CD14-positive monocyte (primary cell): ENCODE results near the gene NHERF2. TPM values are rescaled to one million over a fixed set of nuclear protein-coding genes. Genes with fewer than 3 reads are reported as not detected.

Source experiments
- DNase-seq, 3 donors: peaks; one replicate each; pipeline ENCODE4 v3.0.0-alpha.2; 2011 to 2022
- H2AFZ ChIP-seq: 2 replicates; pipeline ENCODE4 v1.6.0; 2012; ENCODE audit warnings: mild to moderate bottlenecking, low read depth, low read length, inconsistent platforms; ENCODE audit not compliant: insufficient read depth, poor library complexity, severe bottlenecking
- H3K27ac ChIP-seq, 2 donors: 1 replicate in 1 of 2; 2 replicates in 1 of 2; pipeline ENCODE4 v1.5.1; 2012 to 2013; ENCODE audit warnings: low read length in 2 of 2, control low read depth in 1 of 2, inconsistent platforms in 1 of 2, low read depth in 1 of 2, mild to moderate bottlenecking in 1 of 2
- H3K27me3 ChIP-seq, 2 donors: one replicate each; pipeline versions ENCODE4 v1.6.0 to v1.6.1; 2011 to 2013; ENCODE audit warnings: low read length in 2 of 2; ENCODE audit not compliant: control insufficient read depth in 2 of 2, insufficient read depth in 2 of 2
- H3K36me3 ChIP-seq, 2 donors: replicated peaks in 1 of 2; 1 replicate in 1 of 2; 2 replicates in 1 of 2; pipeline versions ENCODE4 v1.5.1 to v1.6.1; 2012 to 2013; ENCODE audit warnings: low read length in 2 of 2, control low read depth in 1 of 2, inconsistent platforms in 1 of 2, mild to moderate bottlenecking in 1 of 2; ENCODE audit not compliant: insufficient read depth in 2 of 2, control insufficient read depth in 1 of 2
- H3K4me1 ChIP-seq, 2 donors: 1 replicate in 1 of 2; 2 replicates in 1 of 2; pipeline versions ENCODE4 v1.5.1 to v1.6.1; 2012 to 2013; ENCODE audit warnings: low read length in 2 of 2, control low read depth in 1 of 2, inconsistent platforms in 1 of 2, mild to moderate bottlenecking in 1 of 2, moderate library complexity in 1 of 2; ENCODE audit not compliant: insufficient read depth in 2 of 2, control insufficient read depth in 1 of 2
- H3K4me2 ChIP-seq: replicated peaks from 2 replicates; pipeline ENCODE3; 2012; ENCODE audit warnings: low read length, moderate library complexity, mild to moderate bottlenecking; ENCODE audit not compliant: poor library complexity, severe bottlenecking; ENCODE audit errors: extremely low read depth
- H3K4me3 ChIP-seq, 3 experiments: fragments of 200-600 bp in 1 of 3; sonication (generic) in 1 of 3; replicated peaks in 1 of 3; 1 replicate in 2 of 3; 2 replicates in 1 of 3; pipeline ENCODE4 v1.5.1; 2011 to 2013; ENCODE audit warnings: low read length in 3 of 3, mild to moderate bottlenecking in 3 of 3, control low read depth in 2 of 3, low read depth in 2 of 3, inconsistent platforms in 1 of 3, moderate library complexity in 1 of 3
- H3K79me2 ChIP-seq: 2 replicates; pipeline ENCODE4 v1.6.0; 2012; ENCODE audit warnings: mild to moderate bottlenecking, control low read depth, inconsistent platforms, low read length, moderate library complexity; ENCODE audit not compliant: insufficient read depth
- H3K9ac ChIP-seq: 2 replicates; pipeline ENCODE4 v1.6.0; 2017; ENCODE audit warnings: low read length, mild to moderate bottlenecking; ENCODE audit not compliant: insufficient read depth, poor library complexity, severe bottlenecking
- H3K9me3 ChIP-seq, 2 donors: replicated peaks in 1 of 2; 1 replicate in 1 of 2; 2 replicates in 1 of 2; pipeline versions ENCODE4 v1.5.1 to v1.6.1; 2012 to 2013; ENCODE audit warnings: low read length in 2 of 2, control low read depth in 1 of 2; ENCODE audit not compliant: control insufficient read depth in 1 of 2, insufficient read depth in 1 of 2
- H4K20me1 ChIP-seq: 2 replicates; pipeline ENCODE4 v1.6.0; 2012; ENCODE audit warnings: mild to moderate bottlenecking, low read length, control low read depth, moderate library complexity; ENCODE audit not compliant: insufficient read depth
- H3K27ac Mint-ChIP-seq, 7 donors: one replicate each; pipeline ENCODE4 v1.8.0; 2020; ENCODE audit warnings: mild to moderate bottlenecking in 7 of 7, mixed read lengths in 7 of 7, moderate library complexity in 6 of 7, inconsistent platforms in 2 of 7
- H3K27me3 Mint-ChIP-seq, 3 donors: one replicate each; pipeline ENCODE4 v1.8.0; 2021 to 2022; ENCODE audit warnings: low read depth in 3 of 3, mild to moderate bottlenecking in 3 of 3, mixed read lengths in 3 of 3, moderate library complexity in 3 of 3, inconsistent platforms in 1 of 3
- H3K36me3 Mint-ChIP-seq, 2 donors: one replicate each; pipeline ENCODE4 v1.8.0; 2020; ENCODE audit warnings: mixed read lengths in 2 of 2, inconsistent platforms in 1 of 2, mild to moderate bottlenecking in 1 of 2
- H3K4me1 Mint-ChIP-seq: one replicate; pipeline ENCODE4 v1.8.0; 2020; ENCODE audit warnings: mild to moderate bottlenecking, mixed read lengths
- H3K4me3 Mint-ChIP-seq, 2 donors: one replicate each; pipeline ENCODE4 v1.8.0; 2020; ENCODE audit warnings: mild to moderate bottlenecking in 2 of 2, mixed read lengths in 2 of 2, moderate library complexity in 1 of 2
- H3K9me3 Mint-ChIP-seq, 7 donors: one replicate each; pipeline ENCODE4 v1.8.0; 2020 to 2022; ENCODE audit warnings: mixed read lengths in 7 of 7, mild to moderate bottlenecking in 6 of 7, moderate library complexity in 6 of 7, inconsistent platforms in 2 of 7
- CTCF ChIP-seq: fragments of 200-600 bp; IDR thresholded peaks from one replicate; pipeline ENCODE4 v1.8.0; 2022; ENCODE audit warnings: antibody characterized with exemption, mild to moderate bottlenecking
- WGBS: methylation state at CpG from one replicate; pipeline ENCODE4 v1.1.5; 2013; ENCODE audit warnings: missing lambda C conversion rate; ENCODE audit not compliant: insufficient coverage; 5-methylcytosine and 5-hydroxymethylcytosine counted together
- intact Hi-C, 2 donors: fragments of 100-400 bp; cut with micrococcal nuclease; formaldehyde crosslinking; loops; one replicate each; pipeline versions ENCODE4 v1.15.0 to v1.15.1; 2023
- polyA plus RNA-seq, 3 donors: library from polyadenylated mRNA; depleted of rRNA in 1 of 3; unstranded in 2 of 3; stranded (reverse) in 1 of 3; fragments of 300-500 nt in 2 of 3; fragments of >200 nt in 1 of 3; fragmentation: Illumina TruSeq in 2 of 3; gene quantifications; 1 replicate in 2 of 3; 2 replicates in 1 of 3; pipeline ENCODE4 v1.2.3, GENCODE V29; 2012 to 2021

Gene NHERF2
- polyA plus RNA-seq, 3 donors, result 0.66 to 8.2 (median 0.78) TPM

- H3K4me3 Mint-ChIP-seq, result peak overlapping the region; percentile 81 to 89
- WGBS, result 0% methylated on average over 13 of the region's 23 CpGs
- TF ChIP-seq CTCF, result no peak
Measured at GRCh38 chr16:2008631-2009163, 18.0 kb upstream of the NHERF2 start.

GRCh38 chr16:2009164-2009711 is 17.5 kb upstream of the NHERF2 start:
- Histone ChIP-seq H3K79me2 (peaks cover 51% of the 10 kb centered on the region), H3K4me2 (peak overlapping the region; percentile 94), H3K9me3 (no peaks in the 10 kb centered on the region), H2AFZ (peak overlapping the region; percentile 61), H3K4me3 (peak overlapping the region; percentile 59 to 85 (median 59)), H3K27me3 (no peaks in the 10 kb centered on the region), H3K27ac (peak overlapping the region; percentile 14 to 85), H3K36me3 (peaks cover 0 to 2% of the 10 kb centered on the region in 2 donors), H3K9ac (peak overlapping the region; percentile 91), H3K4me1 (peaks cover 36 to 61% of the 10 kb centered on the region in 2 donors), H4K20me1 (peaks cover 45% of the 10 kb centered on the region)
- TF ChIP-seq CTCF, result no peak
- WGBS, result under 1% methylated on average over 55 of the region's 55 CpGs
- H3K9me3 Mint-ChIP-seq, result peaks cover 0 to 2% (median 0%) of the 10 kb centered on the region in 7 donors
- H3K36me3 Mint-ChIP-seq, result peaks cover 4 to 8% of the 10 kb centered on the region in 2 donors
- peaks cover 0 to 1% (median 0%) of the 10 kb centered on the region in 3 donors for H3K27me3 Mint-ChIP-seq
- H3K4me1 Mint-ChIP-seq, result peaks cover 47% of the 10 kb centered on the region
- peak overlapping the region; percentile 81 to 89 for H3K4me3 Mint-ChIP-seq
- H3K27ac Mint-ChIP-seq, result peak overlapping the region; percentile 72 to 91 (median 85)
- intact Hi-C loops, result loop anchor here (5.0 to 10.0 kb wide), 4 partner anchors 38 to 246 kb away; partner anchors contain the start of genes ECI1 (in 1 of the 2), NTHL1 (in 1 of the 2) and TSC2 (in 1 of the 2)
- DNase-seq, result peak in 1 of 3 donors; percentile 38

More at GRCh38 chr16:2008631-2009163, 18.0 kb upstream of the NHERF2 start:
- Histone ChIP-seq H3K9me3 (no peaks in the 10 kb centered on the region), H2AFZ (peak overlapping the region; percentile 61), H3K4me1 (peaks cover 40 to 67% of the 10 kb centered on the region in 2 donors), H3K4me2 (peak overlapping the region; percentile 94), H4K20me1 (peaks cover 50% of the 10 kb centered on the region), H3K27me3 (no peaks in the 10 kb centered on the region), H3K9ac (peak overlapping the region; percentile 91), H3K27ac (peak overlapping the region; percentile 14 to 85), H3K4me3 (peak overlapping the region; percentile 59 to 85 (median 59)), H3K36me3 (peaks cover 0 to 2% of the 10 kb centered on the region in 2 donors), H3K79me2 (peaks cover 55% of the 10 kb centered on the region)
- H3K36me3 Mint-ChIP-seq, result peaks cover 4 to 8% of the 10 kb centered on the region in 2 donors
- peak overlapping the region; percentile 72 to 91 (median 85) for H3K27ac Mint-ChIP-seq
- DNase-seq, result peak in 1 of 3 donors; percentile 48
- peaks cover 0 to 1% (median 0%) of the 10 kb centered on the region in 3 donors for H3K27me3 Mint-ChIP-seq
- H3K4me1 Mint-ChIP-seq, result peaks cover 50% of the 10 kb centered on the region
- intact Hi-C loops, result loop anchor here (5.0 to 10.0 kb wide), 4 partner anchors 39 to 246 kb away; partner anchors contain the start of genes ECI1 (in 1 of the 2), NTHL1 (in 1 of the 2) and TSC2 (in 1 of the 2)
- peaks cover 0 to 2% (median 0%) of the 10 kb centered on the region in 7 donors for H3K9me3 Mint-ChIP-seq
